ENCODE results near the gene LSM4.

- no peak for TF ChIP-seq CTCF (CRISPR knock-in tag; IDR thresholded peaks at IDR 0.05)
- no peak for TF ChIP-seq ZSCAN22 (CRISPR knock-in tag; IDR thresholded peaks at IDR 0.05)
- no peak for TF ChIP-seq TAF15 (IDR thresholded peaks at IDR 0.05; ENCODE audit: low read depth, low read length, poor library complexity, severe bottlenecking)
- no peak for TF ChIP-seq PREB (CRISPR knock-in tag; IDR thresholded peaks at IDR 0.05)
- no peak for TF ChIP-seq HNF1B (CRISPR knock-in tag; IDR thresholded peaks at IDR 0.05)
- TF ChIP-seq ZKSCAN8 (CRISPR knock-in tag; IDR thresholded peaks at IDR 0.05; ENCODE audit: borderline replicate concordance): no peak
- no peak for TF ChIP-seq ZNF280B (CRISPR knock-in tag; IDR thresholded peaks at IDR 0.05; ENCODE audit: borderline replicate concordance)
- no peak for TF ChIP-seq ZFP1 (CRISPR knock-in tag; IDR thresholded peaks at IDR 0.05)
- no peak for TF ChIP-seq NR2C2 (CRISPR knock-in tag; IDR thresholded peaks at IDR 0.05; ENCODE audit: borderline replicate concordance)
- TF ChIP-seq CEBPB (IDR thresholded peaks at IDR 0.05; ENCODE audit: borderline replicate concordance, low read depth, low read length): no peak
- TF ChIP-seq ZNF510 (CRISPR knock-in tag; IDR thresholded peaks at IDR 0.05; ENCODE audit: low read depth): no peak
- no peak for TF ChIP-seq ELF1 (CRISPR knock-in tag; IDR thresholded peaks at IDR 0.05)
- no peak for TF ChIP-seq KLF13 (CRISPR knock-in tag; IDR thresholded peaks at IDR 0.05)
- no peak for TF ChIP-seq REST (IDR thresholded peaks at IDR 0.05; ENCODE audit: borderline replicate concordance in 1 of 2, low read depth in 1 of 2, low read length in 2 of 2)
These were observed 9.5 kb downstream of the LSM4 start for GRCh38 chr19:18313398-18313797.
